SKM-1 treated with dmso at 0.1 percent for 144 hours (cell line): ENCODE data around the gene CCDC148.
"Not testable (repeated sequence)": the region's sequence is repeated elsewhere in the genome, so short reads cannot be mapped to it uniquely, and the experiment has no call there.

Experiments used
- DNase-seq: peaks from one replicate; lab custom pipeline; 2025; ENCODE audit not compliant: unreplicated experiment; lab: John Stamatoyannopoulos, UW

CCDC148 gene

DNA sequence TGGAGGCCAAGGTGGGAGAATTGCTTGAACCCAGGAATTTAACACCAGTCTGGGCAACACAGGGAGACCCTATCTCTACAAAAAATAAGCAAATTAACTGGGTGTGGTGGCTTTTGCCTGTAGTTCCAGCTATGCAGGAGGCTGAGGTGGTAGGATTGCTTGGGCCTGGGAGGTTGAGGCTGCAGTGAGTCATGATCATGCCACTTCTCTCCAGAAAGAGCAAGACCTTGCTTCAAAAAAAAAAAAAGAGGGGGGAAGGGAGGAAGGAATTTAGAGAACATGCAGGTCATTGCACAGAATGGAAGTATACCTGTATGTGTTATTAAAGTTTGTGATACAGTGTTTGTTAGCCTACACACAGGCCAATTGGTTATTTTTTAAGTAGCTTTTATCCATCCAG lies 26.0 kb upstream of the CCDC148 start:
- DNase-seq, result no peak

- DNase-seq, result no peak
Measured at GRCh38 chr2:158481116-158481515, 24.6 kb upstream of the CCDC148 start.

DNA sequence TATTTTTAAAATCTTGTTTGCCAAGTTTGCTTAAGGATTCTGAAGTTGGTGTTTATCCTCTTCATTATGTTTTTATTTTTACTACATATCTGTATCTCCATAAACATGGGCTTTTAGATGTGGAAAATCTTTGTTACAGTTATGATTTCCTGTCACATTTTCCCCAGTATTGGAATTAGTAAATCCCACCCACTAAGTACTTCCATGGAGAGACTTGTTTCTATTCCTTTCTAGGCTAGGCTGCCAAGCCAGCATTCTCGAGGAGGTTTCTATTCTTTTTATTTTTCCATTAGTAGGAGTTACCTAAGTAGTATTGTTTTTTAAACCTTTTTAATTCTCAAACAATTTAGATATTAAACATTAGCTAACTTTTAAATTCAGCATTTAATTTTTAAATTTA lies 22.3 kb upstream of the CCDC148 start:
- no peak for DNase-seq

- DNase-seq, result no peak
Measured at GRCh38 chr2:158478237-158478636, 21.7 kb upstream of the CCDC148 start.

DNA sequence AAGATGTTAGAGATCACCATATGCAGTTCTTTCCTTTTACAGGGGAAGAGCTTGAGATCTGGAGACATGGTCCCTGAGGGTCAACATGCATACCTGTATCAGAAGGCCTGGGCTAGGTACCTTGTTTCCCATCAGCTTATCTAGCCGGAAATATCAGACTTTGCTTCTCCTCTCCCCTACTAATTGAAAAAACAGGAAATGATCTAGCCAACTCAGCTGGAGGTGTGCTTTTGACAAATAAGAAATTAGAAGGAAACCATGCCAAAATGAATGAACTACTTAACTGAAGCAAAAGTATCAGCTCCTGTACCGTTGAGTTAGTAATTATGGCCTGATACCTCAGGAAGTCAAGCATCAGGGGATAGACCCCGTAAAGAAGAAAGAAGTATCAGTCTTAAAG lies 20.6 kb upstream of the CCDC148 start:
- DNase-seq, result no peak

- DNase-seq, result not testable (repeated sequence)
Measured at GRCh38 chr2:158474526-158475011, 18.0 kb upstream of the CCDC148 start.

- no peak for DNase-seq
Measured at GRCh38 chr2:158473719-158474392, 17.3 kb upstream of the CCDC148 start.

DNA sequence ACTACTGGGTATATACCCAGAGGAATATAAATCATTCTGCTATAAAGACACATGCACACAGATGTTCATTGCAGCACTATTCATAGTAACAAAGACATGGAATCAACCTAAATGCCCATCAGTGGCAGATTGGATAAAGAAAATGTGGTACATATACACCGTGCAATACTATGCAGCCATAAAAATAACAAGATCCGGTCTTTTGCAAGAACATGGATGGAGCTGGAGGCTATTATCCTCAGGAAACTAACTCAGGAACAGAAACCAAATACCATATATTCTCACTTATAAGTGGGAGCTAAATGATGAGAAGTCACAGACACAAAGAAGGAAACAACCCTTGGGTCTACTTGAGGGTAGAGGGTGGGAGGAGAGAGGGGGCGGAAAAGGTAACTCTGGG lies 16.7 kb upstream of the CCDC148 start:
- DNase-seq, result not testable (repeated sequence)

GRCh38 chr2:158472829-158473228 lies 16.3 kb upstream of the CCDC148 start:
- DNase-seq, result not testable (repeated sequence)

GRCh38 chr2:158467248-158467647 lies 10.7 kb upstream of the CCDC148 start:
- no peak for DNase-seq

- no peak for DNase-seq
Measured at GRCh38 chr2:158464426-158465281, 8.1 kb upstream of the CCDC148 start.

- DNase-seq, result no peak
Measured at GRCh38 chr2:158463496-158464095, 7.0 kb upstream of the CCDC148 start.

GRCh38 chr2:158460632-158461297 lies 4.2 kb upstream of the CCDC148 start:
- no peak for DNase-seq

GRCh38 chr2:158459161-158460003 lies 2.8 kb upstream of the CCDC148 start:
- peak; percentile 6 for DNase-seq

GRCh38 chr2:158458617-158458920 lies 2.0 kb upstream of the CCDC148 start:
- DNase-seq, result no peak

GRCh38 chr2:158457826-158458616 lies 1.5 kb upstream of the CCDC148 start:
- peak; percentile 45 for DNase-seq

DNA sequence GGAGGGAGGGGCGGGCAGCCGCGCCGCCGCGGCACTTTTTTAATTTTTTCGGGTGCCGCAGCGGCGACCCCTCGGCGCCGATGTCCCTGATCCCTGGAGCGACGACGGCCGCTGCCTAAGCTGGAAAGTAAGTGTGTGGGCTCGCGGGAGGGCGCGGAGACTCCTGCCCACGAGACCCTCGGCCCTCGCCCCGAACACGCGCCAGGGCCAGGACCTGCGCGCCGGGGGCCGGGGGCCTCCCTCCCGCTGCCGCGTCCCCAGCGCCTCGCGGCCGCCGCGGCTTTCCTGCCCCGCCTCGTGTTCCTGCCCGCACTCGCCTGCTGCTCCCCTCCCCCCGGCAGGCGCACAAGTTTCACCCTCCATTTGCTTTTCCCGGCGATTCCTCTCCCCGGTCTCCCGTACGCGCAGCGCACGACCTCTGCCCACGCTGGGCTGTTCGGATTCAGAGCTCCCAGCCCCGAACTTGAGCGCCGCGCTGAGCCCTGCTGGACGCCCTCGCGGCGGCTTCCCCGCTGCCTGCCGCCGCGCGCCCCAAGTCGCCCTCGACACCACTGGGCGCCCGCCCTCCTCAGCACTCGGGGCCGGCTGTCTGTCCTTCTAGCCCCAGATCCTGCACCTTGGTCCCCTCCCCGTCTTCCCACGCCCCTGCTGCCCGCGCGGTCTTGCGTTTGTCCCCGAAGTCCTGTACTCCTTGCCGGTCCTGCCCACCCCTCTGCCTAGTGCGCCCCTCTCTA lies 706 bp upstream of the CCDC148 start:
- peak; percentile 55 for DNase-seq

- DNase-seq, result no peak
Measured at GRCh38 chr2:158443606-158444005, 12.9 kb downstream of the CCDC148 start.

- DNase-seq, result not testable (repeated sequence)
Measured at GRCh38 chr2:158439062-158439461, 17.5 kb downstream of the CCDC148 start.
